ENCODE measurements around the gene FBXL7.

FBXL7 gene

DNA sequence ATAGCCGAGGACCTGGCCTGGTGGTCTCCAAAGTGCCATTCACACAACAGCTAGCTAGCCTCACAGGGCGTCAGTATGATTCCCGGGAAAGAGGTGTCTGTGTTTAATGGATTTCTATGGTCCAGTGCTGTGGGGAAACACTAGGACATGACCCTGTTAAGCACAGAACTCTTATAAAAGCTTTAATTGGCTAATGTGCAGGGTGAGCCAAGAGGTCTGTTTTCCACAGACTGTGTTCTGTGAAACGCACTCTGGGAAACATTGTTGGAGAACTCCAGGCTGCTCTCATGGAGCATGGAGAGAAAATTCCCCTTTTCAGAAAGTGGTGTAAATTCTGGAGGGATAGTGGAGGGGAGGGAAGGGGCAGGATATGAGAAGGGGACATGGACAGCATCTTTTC, 331.4 kb downstream of the FBXL7 start:
- no peak for DNase-seq (ENCODE audit: low spot score)
- in situ Hi-C loops (cut with MboI; ENCODE audit: low sequenced_read_pairs, unreplicated experiment), result no loop called here
- TF ChIP-seq, protein P1, sequence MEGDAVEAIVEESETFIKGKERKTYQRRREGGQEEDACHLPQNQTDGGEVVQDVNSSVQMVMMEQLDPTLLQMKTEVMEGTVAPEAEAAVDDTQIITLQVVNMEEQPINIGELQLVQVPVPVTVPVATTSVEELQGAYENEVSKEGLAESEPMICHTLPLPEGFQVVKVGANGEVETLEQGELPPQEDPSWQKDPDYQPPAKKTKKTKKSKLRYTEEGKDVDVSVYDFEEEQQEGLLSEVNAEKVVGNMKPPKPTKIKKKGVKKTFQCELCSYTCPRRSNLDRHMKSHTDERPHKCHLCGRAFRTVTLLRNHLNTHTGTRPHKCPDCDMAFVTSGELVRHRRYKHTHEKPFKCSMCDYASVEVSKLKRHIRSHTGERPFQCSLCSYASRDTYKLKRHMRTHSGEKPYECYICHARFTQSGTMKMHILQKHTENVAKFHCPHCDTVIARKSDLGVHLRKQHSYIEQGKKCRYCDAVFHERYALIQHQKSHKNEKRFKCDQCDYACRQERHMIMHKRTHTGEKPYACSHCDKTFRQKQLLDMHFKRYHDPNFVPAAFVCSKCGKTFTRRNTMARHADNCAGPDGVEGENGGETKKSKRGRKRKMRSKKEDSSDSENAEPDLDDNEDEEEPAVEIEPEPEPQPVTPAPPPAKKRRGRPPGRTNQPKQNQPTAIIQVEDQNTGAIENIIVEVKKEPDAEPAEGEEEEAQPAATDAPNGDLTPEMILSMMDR (IDR thresholded peaks at IDR 0.05; ENCODE audit: borderline replicate concordance, control extremely low read depth, extremely low read depth, insufficient read depth, missing control alignments), result no peak

DNA sequence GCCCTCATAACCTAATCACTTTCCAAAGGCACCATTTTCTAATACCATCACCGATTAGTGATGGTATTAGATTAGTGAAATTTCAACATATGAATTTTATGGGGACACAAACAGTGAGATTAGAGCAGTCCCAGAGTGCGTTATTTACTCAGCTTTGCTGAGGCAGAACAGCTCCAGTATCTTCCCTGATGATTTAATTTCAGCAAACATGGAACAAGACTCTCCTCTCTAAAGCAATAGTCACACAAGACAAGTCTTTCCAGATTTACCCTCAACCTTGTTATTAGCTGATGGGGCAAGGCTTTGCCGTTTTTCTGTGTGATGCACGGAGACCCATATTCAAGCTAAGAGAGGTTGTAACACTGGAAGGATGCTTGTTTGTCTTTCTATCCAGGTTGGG, 333.4 kb downstream of the FBXL7 start:
- no peak for DNase-seq (ENCODE audit: low spot score)
- TF ChIP-seq, protein P1 (IDR thresholded peaks at IDR 0.05; ENCODE audit: borderline replicate concordance, control extremely low read depth, extremely low read depth, insufficient read depth, missing control alignments), result no peak
- in situ Hi-C loops (cut with MboI; ENCODE audit: low sequenced_read_pairs, unreplicated experiment), result no loop called here

DNA sequence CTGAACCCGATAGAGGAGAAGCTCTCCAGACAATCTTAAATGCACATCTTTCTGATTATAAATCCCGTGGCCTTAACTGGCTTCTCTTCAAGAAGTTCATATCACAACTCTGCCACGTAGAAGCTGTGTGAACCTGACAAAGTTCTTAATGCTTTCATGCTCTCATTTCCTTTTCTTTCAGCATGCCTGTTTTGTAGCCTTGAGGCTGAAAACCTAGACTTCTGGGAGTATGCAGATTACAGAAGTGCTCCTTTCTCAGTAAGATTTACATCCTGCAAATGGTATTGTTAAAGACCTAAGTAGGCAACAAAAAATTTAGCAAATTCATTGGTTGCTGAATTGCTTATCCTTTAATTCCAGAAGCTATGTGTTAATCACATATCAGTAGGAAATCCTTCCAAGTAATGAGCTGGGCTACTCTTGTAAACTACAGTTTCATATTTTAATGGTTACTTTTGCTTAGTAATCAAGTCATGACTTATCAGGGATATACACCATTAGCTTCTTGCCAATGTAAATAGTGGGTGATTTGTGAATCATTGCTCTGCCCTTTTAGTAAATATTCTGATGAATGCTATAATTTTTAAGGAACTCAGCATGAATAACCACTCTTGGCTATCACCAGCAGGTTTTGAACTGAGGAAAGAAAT, 334.7 kb downstream of the FBXL7 start:
- TF ChIP-seq, protein P1 (IDR thresholded peaks at IDR 0.05; ENCODE audit: borderline replicate concordance, control extremely low read depth, extremely low read depth, insufficient read depth, missing control alignments), result no peak
- DNase-seq (ENCODE audit: low spot score), result no peak
- in situ Hi-C loops (cut with MboI; ENCODE audit: low sequenced_read_pairs, unreplicated experiment), result no loop called here

DNA sequence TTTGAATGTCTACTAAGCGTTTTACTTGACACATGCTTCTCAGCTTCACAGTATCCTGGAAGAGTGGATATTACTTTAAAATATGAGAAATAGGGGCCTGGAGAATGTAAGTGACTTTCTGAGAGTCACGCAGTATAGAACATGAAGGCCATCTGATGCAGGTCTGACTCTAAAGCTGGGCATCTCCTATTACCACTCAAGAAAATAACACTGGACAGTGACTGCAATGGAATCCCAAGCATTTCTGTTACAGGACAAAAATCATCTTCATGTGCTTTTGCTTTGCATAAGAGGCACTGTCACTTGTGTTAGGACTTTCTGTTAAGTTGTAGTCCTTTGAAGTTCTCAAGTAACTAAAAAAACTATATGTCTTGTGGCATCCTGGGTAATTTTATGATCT, 335.5 kb downstream of the FBXL7 start:
- TF ChIP-seq, protein P1 (IDR thresholded peaks at IDR 0.05; ENCODE audit: borderline replicate concordance, control extremely low read depth, extremely low read depth, insufficient read depth, missing control alignments), result no peak
- DNase-seq (ENCODE audit: low spot score), result no peak
- in situ Hi-C loops (cut with MboI; ENCODE audit: low sequenced_read_pairs, unreplicated experiment), result no loop called here

DNA sequence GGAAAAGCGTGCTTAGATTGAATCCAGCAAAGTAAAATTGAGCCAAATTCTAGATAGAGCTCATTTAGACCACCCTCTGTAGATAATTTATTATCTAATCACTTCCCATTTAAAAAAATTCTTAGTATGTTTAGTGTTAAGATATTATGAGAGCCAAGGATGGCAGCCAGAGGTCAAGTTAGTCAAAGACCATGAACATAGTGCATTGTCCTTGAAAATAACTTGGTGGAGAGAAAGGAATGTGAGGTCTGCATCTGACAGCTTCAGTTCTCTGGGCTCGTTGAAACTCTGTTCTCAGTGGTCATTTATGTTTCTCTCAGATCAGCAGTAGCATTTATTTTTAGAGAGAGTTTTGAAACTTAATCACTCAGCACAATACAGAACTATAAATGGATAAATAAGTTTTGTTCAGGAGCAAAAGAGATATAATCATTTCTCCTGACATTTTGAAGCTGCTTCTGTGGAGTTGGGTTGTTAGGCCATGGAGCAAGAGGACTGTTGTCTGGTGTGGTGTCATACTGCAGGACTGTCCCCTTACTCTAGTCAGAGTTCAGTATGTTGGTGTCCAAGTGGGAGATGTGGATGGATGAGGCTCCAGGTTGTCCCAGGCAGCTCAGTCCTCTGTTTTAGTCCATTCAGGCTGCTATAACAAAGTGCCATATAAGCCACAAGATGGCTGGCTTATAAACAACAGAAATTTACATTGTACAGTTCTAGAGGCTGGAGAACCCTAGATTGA, 337.7 kb downstream of the FBXL7 start:
- no peak for DNase-seq (ENCODE audit: low spot score)
- TF ChIP-seq, protein P1 (IDR thresholded peaks at IDR 0.05; ENCODE audit: borderline replicate concordance, control extremely low read depth, extremely low read depth, insufficient read depth, missing control alignments), result no peak
- in situ Hi-C loops (cut with MboI; ENCODE audit: low sequenced_read_pairs, unreplicated experiment), result no loop called here

DNA sequence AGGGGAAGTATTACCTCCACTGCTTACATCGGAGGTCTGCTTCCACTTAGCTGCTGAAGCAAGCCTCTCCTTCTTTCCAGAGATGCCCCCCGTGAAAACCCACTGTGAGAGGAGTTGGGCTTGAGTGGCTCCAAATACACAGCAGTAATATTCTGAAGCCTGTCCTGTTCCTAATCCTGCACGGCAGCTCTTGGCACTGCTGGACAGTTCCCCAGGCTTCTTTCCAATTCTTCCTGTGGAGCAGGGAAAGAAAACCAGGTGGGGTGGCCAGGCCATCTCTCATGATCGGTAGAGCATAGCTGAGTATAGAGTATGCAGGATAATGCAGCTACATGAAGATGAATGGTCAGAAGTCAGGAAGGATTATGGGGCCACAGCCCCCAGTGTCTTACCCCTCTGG, 344.3 kb downstream of the FBXL7 start:
- TF ChIP-seq, protein P1 (IDR thresholded peaks at IDR 0.05; ENCODE audit: borderline replicate concordance, control extremely low read depth, extremely low read depth, insufficient read depth, missing control alignments), result no peak
- in situ Hi-C loops (cut with MboI; ENCODE audit: low sequenced_read_pairs, unreplicated experiment), result no loop called here
- no peak for DNase-seq (ENCODE audit: low spot score)
